ENCODE data around the gene DNAJC16. TPM values are rescaled to one million over a fixed set of nuclear protein-coding genes. Genes with fewer than 3 reads are reported as not detected.
"Not testable (repeated sequence)": the region's sequence is repeated elsewhere in the genome, so short reads cannot be mapped to it uniquely, and the experiment has no call there.

Gene DNAJC16
- total and polyA plus RNA-seq, 2 donors (not counting 1 experiment from before 2014, with no cell fraction given) = 18.8 to 18.9 TPM

- Histone ChIP-seq H3K4me1 (ENCODE audit: control insufficient read depth, extremely low read depth, insufficient read depth, low read length) (peaks cover 3% of the 10 kb centered on the region), H3K27ac (ENCODE audit: insufficient read depth, low read length) (no peak overlapping the region), H4K20me1 (ENCODE audit: control insufficient read depth, extremely low read depth, insufficient read depth, low read length) (no peaks in the 10 kb centered on the region), H3K9ac (ENCODE audit: insufficient read depth, low read length) (no peak overlapping the region), H2AFZ (ENCODE audit: low read length) (no peak overlapping the region), H3K4me2 (ENCODE audit: extremely low read depth, insufficient read depth, low read length) (no peak overlapping the region), H3K4me3 (replicated peaks in 1 of 4; ENCODE audit: control extremely low read depth in 1 of 4, insufficient read depth in 1 of 4, low read depth in 3 of 4, low read length in 4 of 4) (no peak overlapping the region), H3K9me3 (ENCODE audit: control insufficient read depth, insufficient read depth, low read depth, low read length) (no peaks in the 10 kb centered on the region), H3K36me3 (ENCODE audit: control insufficient read depth, insufficient read depth, low read length) (no peaks in the 10 kb centered on the region), H3K27me3 (ENCODE audit: control insufficient read depth, insufficient read depth, low read length) (no peaks in the 10 kb centered on the region), H3K79me2 (ENCODE audit: control insufficient read depth, insufficient read depth, low read length) (no peaks in the 10 kb centered on the region)
- no peak for DNase-seq (ENCODE audit: low read depth in 2 of 2)
- TF ChIP-seq, protein P1, sequence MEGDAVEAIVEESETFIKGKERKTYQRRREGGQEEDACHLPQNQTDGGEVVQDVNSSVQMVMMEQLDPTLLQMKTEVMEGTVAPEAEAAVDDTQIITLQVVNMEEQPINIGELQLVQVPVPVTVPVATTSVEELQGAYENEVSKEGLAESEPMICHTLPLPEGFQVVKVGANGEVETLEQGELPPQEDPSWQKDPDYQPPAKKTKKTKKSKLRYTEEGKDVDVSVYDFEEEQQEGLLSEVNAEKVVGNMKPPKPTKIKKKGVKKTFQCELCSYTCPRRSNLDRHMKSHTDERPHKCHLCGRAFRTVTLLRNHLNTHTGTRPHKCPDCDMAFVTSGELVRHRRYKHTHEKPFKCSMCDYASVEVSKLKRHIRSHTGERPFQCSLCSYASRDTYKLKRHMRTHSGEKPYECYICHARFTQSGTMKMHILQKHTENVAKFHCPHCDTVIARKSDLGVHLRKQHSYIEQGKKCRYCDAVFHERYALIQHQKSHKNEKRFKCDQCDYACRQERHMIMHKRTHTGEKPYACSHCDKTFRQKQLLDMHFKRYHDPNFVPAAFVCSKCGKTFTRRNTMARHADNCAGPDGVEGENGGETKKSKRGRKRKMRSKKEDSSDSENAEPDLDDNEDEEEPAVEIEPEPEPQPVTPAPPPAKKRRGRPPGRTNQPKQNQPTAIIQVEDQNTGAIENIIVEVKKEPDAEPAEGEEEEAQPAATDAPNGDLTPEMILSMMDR (conservative IDR thresholded peaks at IDR 0.05 in 1 of 2, IDR thresholded peaks at IDR 0.05 in 1 of 2; ENCODE audit: low read depth in 1 of 2, low read length in 2 of 2) = no peak
- TF ChIP-seq EZH2 (IDR thresholded peaks at IDR 0.05; ENCODE audit: low read length, missing control alignments) = no peak
These were observed 13.5 kb upstream of the DNAJC16 start for GRCh38 chr1:15513192-15513591.

DNA sequence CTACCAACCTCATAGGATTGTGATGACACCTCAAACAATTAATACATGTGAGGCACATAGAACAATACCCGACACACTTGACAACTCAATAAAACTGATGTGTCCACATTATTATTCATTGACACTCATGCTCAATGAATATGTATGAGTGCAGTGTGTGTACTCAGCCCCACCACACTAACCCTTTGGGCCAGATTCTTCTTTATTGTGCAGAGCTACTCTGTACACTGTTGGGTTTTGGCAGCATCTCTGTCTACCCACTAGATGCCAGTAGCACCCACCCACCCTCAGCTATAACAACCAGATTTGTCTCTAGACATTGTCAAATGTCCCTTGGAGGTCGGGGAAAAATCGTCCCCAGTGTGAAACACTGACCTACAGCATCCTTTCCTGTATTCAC, 12.7 kb upstream of the DNAJC16 start:
- Histone ChIP-seq H3K9ac (ENCODE audit: insufficient read depth, low read length) (no peak overlapping the region), H3K4me3 (replicated peaks in 1 of 4; ENCODE audit: control extremely low read depth in 1 of 4, insufficient read depth in 1 of 4, low read depth in 3 of 4, low read length in 4 of 4) (no peak overlapping the region), H3K79me2 (ENCODE audit: control insufficient read depth, insufficient read depth, low read length) (no peaks in the 10 kb centered on the region), H3K4me1 (ENCODE audit: control insufficient read depth, extremely low read depth, insufficient read depth, low read length) (peaks cover 3% of the 10 kb centered on the region), H3K27ac (ENCODE audit: insufficient read depth, low read length) (no peak overlapping the region), H3K4me2 (ENCODE audit: extremely low read depth, insufficient read depth, low read length) (no peak overlapping the region), H3K9me3 (ENCODE audit: control insufficient read depth, insufficient read depth, low read depth, low read length) (no peaks in the 10 kb centered on the region), H2AFZ (ENCODE audit: low read length) (no peak overlapping the region), H3K36me3 (ENCODE audit: control insufficient read depth, insufficient read depth, low read length) (no peaks in the 10 kb centered on the region), H4K20me1 (ENCODE audit: control insufficient read depth, extremely low read depth, insufficient read depth, low read length) (no peaks in the 10 kb centered on the region), H3K27me3 (ENCODE audit: control insufficient read depth, insufficient read depth, low read length) (no peaks in the 10 kb centered on the region)
- no peak for DNase-seq (ENCODE audit: low read depth in 2 of 2)
- TF ChIP-seq, protein P1 (conservative IDR thresholded peaks at IDR 0.05 in 1 of 2, IDR thresholded peaks at IDR 0.05 in 1 of 2; ENCODE audit: low read depth in 1 of 2, low read length in 2 of 2) = no peak
- no peak for TF ChIP-seq EZH2 (IDR thresholded peaks at IDR 0.05; ENCODE audit: low read length, missing control alignments)

DNA sequence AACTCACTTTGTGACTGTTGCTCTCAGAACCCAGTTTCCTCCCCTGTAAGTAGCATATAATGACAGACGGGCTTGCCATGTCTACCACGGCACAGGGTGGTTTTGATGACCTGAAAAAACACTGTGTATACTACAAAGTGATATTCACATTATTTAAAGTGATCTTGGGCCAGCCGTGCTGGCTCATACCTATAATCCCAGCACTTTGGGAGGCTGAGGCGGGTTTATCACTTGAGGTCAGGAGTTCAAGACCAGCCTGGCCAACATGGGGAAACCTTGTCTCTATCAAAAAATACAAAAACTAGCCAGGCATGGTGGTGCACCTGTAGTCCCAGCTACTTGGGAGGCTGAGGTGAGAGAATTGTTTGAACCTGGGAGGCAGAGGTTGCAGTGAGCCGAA, 12.1 kb upstream of the DNAJC16 start:
- H3K79me2 ChIP-seq (ENCODE audit: control insufficient read depth, insufficient read depth, low read length) = not testable (repeated sequence)

More for the DNA sequence above, 12.1 kb upstream of the DNAJC16 start:
- H3K4me2 ChIP-seq (ENCODE audit: extremely low read depth, insufficient read depth, low read length); H3K9me3 ChIP-seq (ENCODE audit: control insufficient read depth, insufficient read depth, low read depth, low read length); H3K4me3 ChIP-seq (replicated peaks in 1 of 4; ENCODE audit: control extremely low read depth in 1 of 4, insufficient read depth in 1 of 4, low read depth in 3 of 4, low read length in 4 of 4); H3K27me3 ChIP-seq (ENCODE audit: control insufficient read depth, insufficient read depth, low read length); H3K9ac ChIP-seq (ENCODE audit: insufficient read depth, low read length); H3K27ac ChIP-seq (ENCODE audit: insufficient read depth, low read length); H2AFZ ChIP-seq (ENCODE audit: low read length); H3K4me1 ChIP-seq (ENCODE audit: control insufficient read depth, extremely low read depth, insufficient read depth, low read length); H4K20me1 ChIP-seq (ENCODE audit: control insufficient read depth, extremely low read depth, insufficient read depth, low read length); H3K36me3 ChIP-seq (ENCODE audit: control insufficient read depth, insufficient read depth, low read length); DNase-seq (ENCODE audit: low read depth in 2 of 2): not testable (repeated sequence)
